Measurements from ENCODE around the gene CFAP46.

DNA sequence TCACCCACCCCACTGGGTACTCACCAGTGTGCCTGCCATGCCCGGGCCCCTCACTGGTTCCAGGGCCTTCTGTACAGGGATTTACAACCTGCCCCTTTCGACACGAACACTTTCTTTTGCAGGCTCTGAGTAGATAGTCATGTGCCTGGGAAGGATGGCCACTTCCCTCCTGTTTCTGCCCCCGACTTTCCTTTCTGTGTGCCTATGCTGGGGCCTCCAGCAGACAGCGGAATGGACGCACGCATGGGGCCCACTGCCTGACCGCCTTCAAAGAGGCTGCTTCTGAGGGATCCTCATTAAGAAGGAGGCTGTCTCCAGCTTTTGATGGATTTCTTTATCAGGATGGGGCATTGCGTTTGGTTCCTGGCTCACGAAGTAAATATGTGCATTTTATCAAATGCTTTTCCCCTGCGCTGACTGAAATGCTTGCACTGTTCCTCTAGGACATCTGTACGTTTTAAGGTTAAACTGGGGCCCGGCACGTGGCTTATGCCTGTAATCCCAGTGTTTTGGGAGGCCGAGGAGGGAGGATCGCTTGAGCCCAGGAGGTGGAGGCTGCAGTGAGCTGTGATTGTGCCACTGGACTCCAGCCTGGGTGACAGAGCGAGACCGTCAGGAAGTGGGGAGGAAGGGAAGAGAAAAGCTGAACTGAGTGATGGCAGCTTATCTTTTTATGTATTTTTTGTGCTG lies 127.1 kb downstream of the CFAP46 start:
- TF ChIP-seq, protein P1, sequence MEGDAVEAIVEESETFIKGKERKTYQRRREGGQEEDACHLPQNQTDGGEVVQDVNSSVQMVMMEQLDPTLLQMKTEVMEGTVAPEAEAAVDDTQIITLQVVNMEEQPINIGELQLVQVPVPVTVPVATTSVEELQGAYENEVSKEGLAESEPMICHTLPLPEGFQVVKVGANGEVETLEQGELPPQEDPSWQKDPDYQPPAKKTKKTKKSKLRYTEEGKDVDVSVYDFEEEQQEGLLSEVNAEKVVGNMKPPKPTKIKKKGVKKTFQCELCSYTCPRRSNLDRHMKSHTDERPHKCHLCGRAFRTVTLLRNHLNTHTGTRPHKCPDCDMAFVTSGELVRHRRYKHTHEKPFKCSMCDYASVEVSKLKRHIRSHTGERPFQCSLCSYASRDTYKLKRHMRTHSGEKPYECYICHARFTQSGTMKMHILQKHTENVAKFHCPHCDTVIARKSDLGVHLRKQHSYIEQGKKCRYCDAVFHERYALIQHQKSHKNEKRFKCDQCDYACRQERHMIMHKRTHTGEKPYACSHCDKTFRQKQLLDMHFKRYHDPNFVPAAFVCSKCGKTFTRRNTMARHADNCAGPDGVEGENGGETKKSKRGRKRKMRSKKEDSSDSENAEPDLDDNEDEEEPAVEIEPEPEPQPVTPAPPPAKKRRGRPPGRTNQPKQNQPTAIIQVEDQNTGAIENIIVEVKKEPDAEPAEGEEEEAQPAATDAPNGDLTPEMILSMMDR (IDR thresholded peaks at IDR 0.05) = no peak
- no peak for TF ChIP-seq POLR2A (IDR thresholded peaks at IDR 0.05)

Data from esophagus squamous epithelium (tissue), 4 donors.